Measurements from ENCODE around the gene GCSH.

GRCh38 chr16:81069063-81069462 lies 27.1 kb downstream of the GCSH start:
- no peak for TF ChIP-seq USF2 (IDR thresholded peaks at IDR 0.05; ENCODE audit: low read depth, low read length)
- no peak for TF ChIP-seq USF2 (CRISPR knock-in tag; IDR thresholded peaks at IDR 0.05; ENCODE audit: borderline replicate concordance)
- TF ChIP-seq ZNF33A (CRISPR knock-in tag; IDR thresholded peaks at IDR 0.05; ENCODE audit: borderline replicate concordance): no peak
- no peak for TF ChIP-seq HNRNPH1 (optimal IDR thresholded peaks at IDR 0.05; ENCODE audit: low read depth, low read length)
- TF ChIP-seq ZNF564 (CRISPR knock-in tag; IDR thresholded peaks at IDR 0.05): no peak
- TF ChIP-seq HINFP (CRISPR knock-in tag; IDR thresholded peaks at IDR 0.05; ENCODE audit: low read depth): no peak
- TF ChIP-seq PCBP2 (optimal IDR thresholded peaks at IDR 0.05; ENCODE audit: low read depth, low read length, poor library complexity, severe bottlenecking): no peak
- no peak for TF ChIP-seq HCFC1 (IDR thresholded peaks at IDR 0.05; ENCODE audit: low read depth, low read length)
- TF ChIP-seq POLR2AphosphoS5 (IDR thresholded peaks at IDR 0.05; ENCODE audit: low read depth, low read length): no peak
- TF ChIP-seq TRIM24 (CRISPR knock-in tag; IDR thresholded peaks at IDR 0.05): no peak
- TF ChIP-seq ZNF589 (CRISPR knock-in tag; conservative IDR thresholded peaks at IDR 0.05): no peak
- no peak for TF ChIP-seq REST (IDR thresholded peaks at IDR 0.05; ENCODE audit: borderline replicate concordance in 1 of 2, low read depth in 1 of 2, low read length in 2 of 2)
- TF ChIP-seq TCF7L2 (IDR thresholded peaks at IDR 0.05; ENCODE audit: low read depth, low read length): no peak
- no peak for TF ChIP-seq CEBPZ (IDR thresholded peaks at IDR 0.05; ENCODE audit: low read length)
- TF ChIP-seq IRF1 (CRISPR knock-in tag; IDR thresholded peaks at IDR 0.05; ENCODE audit: low read depth): no peak
